A549 (cell line): Measurements from ENCODE around the gene LSM4.

Source experiments
- EP300 ChIP-seq, 2 experiments: fragments of >200 bp; sonication (Bioruptor Twin); formaldehyde crosslinking; IDR thresholded peaks; 2 replicates in 1 of 2; 3 replicates in 1 of 2; pipeline ENCODE4 v1.6.1; 2016 to 2017
- KDM5A ChIP-seq: fragments of 200-600 bp; sonication (generic); IDR thresholded peaks from 2 replicates; pipeline ENCODE4 v1.6.1; 2016; ENCODE audit warnings: antibody characterized with exemption, mild to moderate bottlenecking
- RFX5 ChIP-seq: fragments of 450-650 bp; IDR thresholded peaks from 2 replicates; pipeline ENCODE4 v1.7.1; 2014; ENCODE audit warnings: antibody characterized with exemption, mild to moderate bottlenecking, moderate library complexity
- SREBF2 ChIP-seq: fragments of 450-650 bp; IDR thresholded peaks from 2 replicates; pipeline ENCODE4 v1.6.1; 2014; ENCODE audit warnings: mild to moderate bottlenecking, moderate library complexity
- ZFP36 ChIP-seq: fragments of 450-650 bp; IDR thresholded peaks from 2 replicates; pipeline ENCODE4 v1.6.1; 2014; ENCODE audit warnings: borderline replicate concordance; ENCODE audit not compliant: partially characterized antibody

GRCh38 chr19:18263324-18264136 lies 59.3 kb downstream of the LSM4 start:
- no peak for TF ChIP-seq ZFP36
- TF ChIP-seq EP300 (IDR thresholded peaks at IDR 0.05) = no peak
- no peak for TF ChIP-seq SREBF2
- no peak for TF ChIP-seq RFX5
- TF ChIP-seq KDM5A = no peak
